A673 (cell line): ENCODE data around the gene UQCRH. TPM values are rescaled to one million over a fixed set of nuclear protein-coding genes. Genes with fewer than 3 reads are reported as not detected.

Experiments used
- total RNA-seq: library from RNA; stranded (reverse); gene quantifications from 2 replicates; pipeline ENCODE4 v1.2.3, GENCODE V29; 2021

UQCRH gene
- total RNA-seq, 1 experiment from 2014 or later = 567 TPM

Other genes starting within 250 kb of the UQCRH start
- 30.0 and 30.2 TPM in 2 replicates for gene PIK3R3, start 171.1 kb upstream of the UQCRH start, total RNA-seq
- gene TSPAN1, start 128.6 kb upstream of the UQCRH start, total RNA-seq = not detected in 2 replicates
- gene P3R3URF, start 127.2 kb upstream of the UQCRH start, total RNA-seq = not detected in 2 replicates
- gene POMGNT1, start 105.3 kb upstream of the UQCRH start, total RNA-seq = 71.0 and 90.9 TPM in 2 replicates
- 1.1 and 1.5 TPM in 2 replicates for gene LURAP1, start 100.4 kb upstream of the UQCRH start, total RNA-seq
- 49.0 and 50.7 TPM in 2 replicates for gene RAD54L, start 55.9 kb upstream of the UQCRH start, total RNA-seq
- 78.9 and 79.1 TPM in 2 replicates for gene LRRC41, start 82 bp upstream of the UQCRH start, total RNA-seq
- 30.7 and 31.7 TPM in 2 replicates for gene NSUN4, start 37.1 kb downstream of the UQCRH start, total RNA-seq
- 3.2 and 3.4 TPM in 2 replicates for gene FAAH, start 90.6 kb downstream of the UQCRH start, total RNA-seq
- 0.69 and 1.4 TPM in 2 replicates for gene DMBX1, start 186.1 kb downstream of the UQCRH start, total RNA-seq
- gene KNCN, start 247.9 kb downstream of the UQCRH start, total RNA-seq = not detected in 2 replicates